ENCODE measurements around the gene ESF1.

Gene ESF1

DNA sequence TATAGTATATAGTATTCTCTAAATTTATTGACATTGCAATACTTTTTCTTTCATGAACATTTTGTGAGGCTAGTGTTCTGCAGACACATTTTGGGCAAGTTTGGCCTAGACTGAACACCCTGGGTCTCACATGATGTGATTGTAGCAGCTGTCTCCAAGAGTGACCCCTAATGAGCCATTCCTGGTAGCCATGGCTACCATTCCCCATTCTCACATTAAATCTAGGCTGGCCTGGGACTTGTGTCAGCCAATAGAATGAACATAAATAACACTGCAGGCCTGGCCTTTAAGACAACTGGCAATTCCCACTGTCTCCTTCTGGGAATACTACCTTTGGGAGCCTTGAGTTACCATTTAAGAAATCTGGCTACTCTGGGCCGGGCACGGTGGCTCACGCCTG lies 108.0 kb downstream of the ESF1 start:
- TF ChIP-seq, protein P1, sequence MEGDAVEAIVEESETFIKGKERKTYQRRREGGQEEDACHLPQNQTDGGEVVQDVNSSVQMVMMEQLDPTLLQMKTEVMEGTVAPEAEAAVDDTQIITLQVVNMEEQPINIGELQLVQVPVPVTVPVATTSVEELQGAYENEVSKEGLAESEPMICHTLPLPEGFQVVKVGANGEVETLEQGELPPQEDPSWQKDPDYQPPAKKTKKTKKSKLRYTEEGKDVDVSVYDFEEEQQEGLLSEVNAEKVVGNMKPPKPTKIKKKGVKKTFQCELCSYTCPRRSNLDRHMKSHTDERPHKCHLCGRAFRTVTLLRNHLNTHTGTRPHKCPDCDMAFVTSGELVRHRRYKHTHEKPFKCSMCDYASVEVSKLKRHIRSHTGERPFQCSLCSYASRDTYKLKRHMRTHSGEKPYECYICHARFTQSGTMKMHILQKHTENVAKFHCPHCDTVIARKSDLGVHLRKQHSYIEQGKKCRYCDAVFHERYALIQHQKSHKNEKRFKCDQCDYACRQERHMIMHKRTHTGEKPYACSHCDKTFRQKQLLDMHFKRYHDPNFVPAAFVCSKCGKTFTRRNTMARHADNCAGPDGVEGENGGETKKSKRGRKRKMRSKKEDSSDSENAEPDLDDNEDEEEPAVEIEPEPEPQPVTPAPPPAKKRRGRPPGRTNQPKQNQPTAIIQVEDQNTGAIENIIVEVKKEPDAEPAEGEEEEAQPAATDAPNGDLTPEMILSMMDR (IDR thresholded peaks at IDR 0.05; ENCODE audit: low read depth, low read length), result no peak
- DNase-seq (ENCODE audit: low read depth, low spot score), result no peak
- in situ Hi-C loops (cut with HindIII; ENCODE audit: low sequenced_read_pairs), result no loop called here
- no peak overlapping the region for H3K4me3 ChIP-seq (ENCODE audit: low read depth, low read length)

DNA sequence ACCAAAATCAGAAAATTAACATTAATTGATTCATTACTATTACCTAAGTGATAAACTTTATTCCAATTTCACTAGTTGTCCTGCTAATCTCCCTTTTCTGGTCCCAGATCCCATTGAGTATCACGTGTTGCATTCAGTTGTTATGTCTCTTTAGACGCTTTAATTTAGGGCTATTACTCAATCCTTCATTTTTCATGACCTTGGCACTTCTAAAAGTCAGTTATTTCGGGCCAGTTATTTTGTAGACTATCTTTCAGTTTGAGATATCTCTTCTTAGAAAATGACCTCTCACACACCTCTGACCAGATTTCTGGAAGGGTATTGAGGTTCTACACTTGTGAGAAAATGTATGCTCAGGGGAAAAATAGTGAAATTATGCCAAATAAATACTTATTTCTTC lies 112.0 kb downstream of the ESF1 start:
- in situ Hi-C loops (cut with HindIII; ENCODE audit: low sequenced_read_pairs), result no loop called here
- TF ChIP-seq, protein P1 (IDR thresholded peaks at IDR 0.05; ENCODE audit: low read depth, low read length), result no peak
- no peak overlapping the region for H3K4me3 ChIP-seq (ENCODE audit: low read depth, low read length)
- no peak for DNase-seq (ENCODE audit: low read depth, low spot score)

DNA sequence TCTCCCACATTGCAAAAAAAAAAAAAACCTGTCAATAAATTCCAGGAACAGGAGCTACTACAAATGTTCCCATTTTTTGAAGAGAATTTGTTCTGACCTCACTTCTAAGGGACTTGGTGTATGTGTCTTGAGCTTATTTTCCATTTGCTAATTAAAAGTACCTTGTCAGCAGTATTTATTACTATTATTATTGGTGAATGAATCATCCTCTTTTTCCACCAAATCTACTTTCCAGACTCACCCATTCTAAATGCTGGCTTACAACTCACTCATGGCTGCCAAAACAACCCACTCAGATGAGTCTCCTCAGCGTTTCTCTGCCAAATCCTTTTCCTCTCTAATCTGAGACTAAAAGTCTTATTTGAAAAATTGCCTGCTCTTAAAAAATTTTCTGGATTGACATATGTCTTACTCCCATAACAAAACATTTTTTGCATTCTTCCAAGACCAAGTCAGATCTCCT lies 112.8 kb downstream of the ESF1 start:
- TF ChIP-seq, protein P1 (IDR thresholded peaks at IDR 0.05; ENCODE audit: low read depth, low read length), result no peak
- DNase-seq (ENCODE audit: low read depth, low spot score), result peak; percentile 32
- H3K4me3 ChIP-seq (ENCODE audit: low read depth, low read length), result no peak overlapping the region
- in situ Hi-C loops (cut with HindIII; ENCODE audit: low sequenced_read_pairs), result no loop called here

DNA sequence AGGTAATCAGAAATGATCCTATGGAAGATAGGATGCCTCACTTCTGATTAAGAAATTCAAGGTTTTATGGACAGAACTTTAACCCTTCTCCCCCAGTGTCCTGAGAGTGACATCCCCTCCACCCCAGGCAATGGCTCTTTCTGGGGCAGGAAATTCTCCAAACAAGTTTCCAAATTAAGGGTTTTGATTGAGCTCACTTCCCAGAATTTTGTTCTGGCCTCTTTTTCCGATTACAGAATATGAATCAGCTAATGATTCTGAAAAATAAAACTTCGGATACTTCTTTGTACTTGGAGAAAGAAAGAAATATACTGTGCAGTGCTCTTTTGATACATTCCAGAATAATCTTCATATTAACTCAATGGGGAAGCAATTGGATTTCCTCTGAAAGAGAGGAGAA lies 113.2 kb downstream of the ESF1 start:
- DNase-seq (ENCODE audit: low read depth, low spot score), result no peak
- in situ Hi-C loops (cut with HindIII; ENCODE audit: low sequenced_read_pairs), result no loop called here
- TF ChIP-seq, protein P1 (IDR thresholded peaks at IDR 0.05; ENCODE audit: low read depth, low read length), result no peak
- H3K4me3 ChIP-seq (ENCODE audit: low read depth, low read length), result no peak overlapping the region

DNA sequence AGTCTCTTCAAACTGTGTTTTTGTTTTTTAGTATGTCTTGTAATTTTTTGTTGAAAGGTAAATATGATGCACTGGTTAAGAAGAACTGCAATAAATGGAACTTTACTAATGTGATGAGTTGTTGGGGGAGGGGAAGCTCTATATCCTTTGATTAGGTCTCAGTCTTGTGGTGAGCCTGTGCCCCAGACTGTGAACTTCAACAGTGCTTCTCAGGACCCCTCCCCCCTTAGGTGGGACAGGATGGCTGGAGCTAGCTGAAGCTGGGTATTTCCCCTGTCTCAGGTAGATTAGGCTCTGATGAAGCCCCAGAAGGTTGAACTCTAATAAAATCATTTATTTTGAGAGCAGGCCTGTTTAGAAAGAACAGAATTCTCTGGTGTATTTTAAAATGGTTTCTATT lies 114.6 kb downstream of the ESF1 start:
- no peak overlapping the region for H3K4me3 ChIP-seq (ENCODE audit: low read depth, low read length)
- DNase-seq (ENCODE audit: low read depth, low spot score), result no peak
- TF ChIP-seq, protein P1 (IDR thresholded peaks at IDR 0.05; ENCODE audit: low read depth, low read length), result no peak
- in situ Hi-C loops (cut with HindIII; ENCODE audit: low sequenced_read_pairs), result no loop called here

DNA sequence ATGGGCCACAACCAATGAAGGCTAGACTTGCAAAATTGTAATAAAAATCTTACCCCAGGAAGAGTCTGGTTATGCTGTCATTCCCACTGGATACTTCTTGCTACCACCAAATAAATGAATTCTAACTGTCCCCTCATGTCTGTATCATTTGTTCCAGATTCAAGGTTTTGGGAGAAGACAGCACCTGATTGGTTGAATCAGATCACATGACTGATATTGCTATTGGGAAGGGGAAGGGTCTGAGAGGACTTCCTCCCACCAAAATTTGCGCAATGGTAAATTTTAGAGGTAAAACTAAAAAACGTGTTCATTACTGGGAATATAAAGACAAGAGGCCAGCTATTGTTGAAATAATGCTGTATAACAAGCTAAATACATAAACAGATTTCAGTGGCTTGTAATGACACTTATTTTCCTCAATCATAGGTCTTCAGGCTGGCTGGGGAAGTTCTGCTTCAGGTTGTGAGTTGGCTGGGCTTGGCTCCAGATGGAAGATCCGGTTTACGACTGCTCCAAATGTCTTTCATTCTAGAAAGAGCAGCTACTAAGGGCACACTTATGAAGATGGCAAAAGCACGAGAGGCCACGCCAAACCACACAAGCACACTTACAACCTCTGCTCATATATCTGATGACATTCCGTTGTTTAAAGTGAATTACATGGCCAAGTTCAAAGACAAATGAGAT lies 118.9 kb downstream of the ESF1 start:
- TF ChIP-seq, protein P1 (IDR thresholded peaks at IDR 0.05; ENCODE audit: low read depth, low read length), result no peak
- H3K4me3 ChIP-seq (ENCODE audit: low read depth, low read length), result no peak overlapping the region
- DNase-seq (ENCODE audit: low read depth, low spot score), result no peak
- in situ Hi-C loops (cut with HindIII; ENCODE audit: low sequenced_read_pairs), result no loop called here

All from astrocyte of the spinal cord (primary cell).